ENCODE data around the gene KRT13. TPM values are rescaled to one million over a fixed set of nuclear protein-coding genes. Genes with fewer than 3 reads are reported as not detected.

KRT13 gene
- total and polyA plus RNA-seq, 12 donors = 0.54 to 20.0 (median 3.5) TPM; not detected in 7

DNA sequence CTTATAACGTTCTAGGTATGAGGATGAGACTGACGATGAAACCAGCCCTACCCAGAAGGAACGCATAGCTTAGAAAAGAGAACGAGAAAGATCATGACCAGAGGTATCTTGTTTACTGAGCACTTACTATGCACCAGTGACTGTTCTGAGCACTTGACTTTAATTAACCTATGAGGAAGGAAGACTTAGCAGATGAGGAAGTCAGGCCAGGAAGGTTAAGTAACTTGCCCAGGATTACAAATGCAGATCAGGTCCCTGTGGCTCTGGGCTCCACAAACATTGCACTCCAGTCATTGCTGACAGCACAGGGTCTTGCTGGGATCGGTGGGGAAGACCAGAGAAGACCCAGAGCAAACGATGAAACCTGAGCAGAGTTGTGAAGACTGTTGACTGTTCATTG is 7.1 kb downstream of the KRT13 start:
- intact Hi-C loops (cut with DNase I) = no loop called here
- H3K27me3 ChIP-seq = no peaks in the 10 kb centered on the region
- no peak overlapping the region for H3K4me3 ChIP-seq
- no peaks in the 10 kb centered on the region for H3K9me3 ChIP-seq (replicated peaks in 1 of 3)
- 60 to 71% (median 66%) methylated on average over 6 of the region's 6 CpGs for WGBS, 4 donors
- no peak for TF ChIP-seq POLR2A (IDR thresholded peaks at IDR 0.05)
- TF ChIP-seq, protein P1, sequence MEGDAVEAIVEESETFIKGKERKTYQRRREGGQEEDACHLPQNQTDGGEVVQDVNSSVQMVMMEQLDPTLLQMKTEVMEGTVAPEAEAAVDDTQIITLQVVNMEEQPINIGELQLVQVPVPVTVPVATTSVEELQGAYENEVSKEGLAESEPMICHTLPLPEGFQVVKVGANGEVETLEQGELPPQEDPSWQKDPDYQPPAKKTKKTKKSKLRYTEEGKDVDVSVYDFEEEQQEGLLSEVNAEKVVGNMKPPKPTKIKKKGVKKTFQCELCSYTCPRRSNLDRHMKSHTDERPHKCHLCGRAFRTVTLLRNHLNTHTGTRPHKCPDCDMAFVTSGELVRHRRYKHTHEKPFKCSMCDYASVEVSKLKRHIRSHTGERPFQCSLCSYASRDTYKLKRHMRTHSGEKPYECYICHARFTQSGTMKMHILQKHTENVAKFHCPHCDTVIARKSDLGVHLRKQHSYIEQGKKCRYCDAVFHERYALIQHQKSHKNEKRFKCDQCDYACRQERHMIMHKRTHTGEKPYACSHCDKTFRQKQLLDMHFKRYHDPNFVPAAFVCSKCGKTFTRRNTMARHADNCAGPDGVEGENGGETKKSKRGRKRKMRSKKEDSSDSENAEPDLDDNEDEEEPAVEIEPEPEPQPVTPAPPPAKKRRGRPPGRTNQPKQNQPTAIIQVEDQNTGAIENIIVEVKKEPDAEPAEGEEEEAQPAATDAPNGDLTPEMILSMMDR (IDR thresholded peaks at IDR 0.05) = no peak
- no peak for DNase-seq
- H3K4me1 ChIP-seq (replicated peaks in 1 of 2) = no peaks in the 10 kb centered on the region
- no peak overlapping the region for H3K27ac ChIP-seq
- no peaks in the 10 kb centered on the region for H3K36me3 ChIP-seq (replicated peaks in 1 of 2)

DNA sequence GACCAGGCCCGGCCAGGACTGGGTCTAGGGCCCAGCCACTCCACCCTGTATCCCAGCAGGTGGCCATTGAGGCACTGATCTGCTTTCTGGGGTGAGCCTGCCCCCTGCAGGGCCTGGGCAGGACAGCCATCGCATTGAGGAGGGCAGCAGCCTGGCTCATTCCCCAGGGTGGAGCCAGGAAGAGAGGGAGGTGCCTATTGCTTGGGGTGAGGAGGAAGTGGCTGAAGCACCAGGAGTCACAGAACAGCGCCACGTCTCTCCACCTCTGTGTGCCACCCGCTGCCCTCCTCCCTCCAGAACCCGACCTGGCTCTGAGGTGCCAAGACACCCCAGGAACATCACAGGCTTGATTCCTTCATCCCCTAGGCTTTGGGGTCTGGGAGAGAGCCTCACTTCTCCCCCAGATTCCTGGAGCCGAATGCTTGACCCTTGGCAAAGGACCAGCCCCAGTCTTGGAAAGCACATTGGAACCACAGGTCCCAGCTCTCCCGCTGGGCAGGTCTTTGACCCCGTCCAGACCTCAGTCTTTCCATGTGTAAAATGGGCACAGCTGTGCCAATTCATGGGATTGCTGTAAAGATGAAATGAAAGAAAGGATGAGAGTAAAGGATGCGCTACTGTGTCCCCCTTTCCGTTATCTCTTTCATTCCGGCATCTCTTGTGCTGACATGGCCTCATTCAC is 8.5 kb downstream of the KRT13 start:
- WGBS, 4 donors = 58 to 84% (median 64%) methylated on average over 8 to 12 of the region's 12 CpGs
- peak; percentile 49 to 78 (median 68) for DNase-seq
- Histone ChIP-seq H3K9me3 (replicated peaks in 1 of 3) (no peaks in the 10 kb centered on the region), H3K27ac (no peak overlapping the region), H3K36me3 (replicated peaks in 1 of 2) (no peaks in the 10 kb centered on the region), H3K27me3 (no peaks in the 10 kb centered on the region), H3K4me3 (no peak overlapping the region), H3K4me1 (replicated peaks in 1 of 2) (peaks cover 0 to 6% of the 10 kb centered on the region in 2 donors)
- intact Hi-C loops (cut with DNase I) = no loop called here
- TF ChIP-seq, protein P1 (IDR thresholded peaks at IDR 0.05) = peak; percentile 29 to 76 (median 57)
- no peak for TF ChIP-seq POLR2A (IDR thresholded peaks at IDR 0.05)

DNA sequence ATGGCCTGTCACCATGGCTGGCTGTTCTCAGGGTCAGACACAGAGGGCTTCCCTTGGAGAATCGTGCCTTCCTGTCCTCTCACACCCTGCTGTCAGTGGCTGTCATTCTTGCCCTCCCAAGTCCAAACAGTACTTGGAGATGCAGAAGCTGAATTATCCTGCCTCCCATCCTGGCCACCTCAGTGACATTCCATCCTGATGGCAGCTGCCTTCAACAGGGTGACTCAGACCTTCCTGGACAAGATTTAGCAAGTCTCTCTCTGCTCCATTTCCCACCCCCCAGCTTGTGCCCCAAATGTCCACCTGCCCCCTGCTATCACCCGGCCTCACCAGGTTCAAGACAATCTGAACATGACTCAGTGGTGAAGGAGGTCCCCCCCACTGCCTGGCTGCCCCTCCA is 10.9 kb downstream of the KRT13 start:
- Histone ChIP-seq H3K4me3 (no peak overlapping the region), H3K4me1 (replicated peaks in 1 of 2) (peaks cover 0 to 6% of the 10 kb centered on the region in 2 donors), H3K27me3 (no peaks in the 10 kb centered on the region), H3K36me3 (replicated peaks in 1 of 2) (no peaks in the 10 kb centered on the region), H3K9me3 (replicated peaks in 1 of 3) (no peaks in the 10 kb centered on the region), H3K27ac (no peak overlapping the region)
- intact Hi-C loops (cut with DNase I) = no loop called here
- no peak for DNase-seq
- 8 to 61% (median 57%) methylated on average over 1 to 2 of the region's 2 CpGs for WGBS, 4 donors
- TF ChIP-seq, protein P1 (IDR thresholded peaks at IDR 0.05) = no peak
- no peak for TF ChIP-seq POLR2A (IDR thresholded peaks at IDR 0.05)

DNA sequence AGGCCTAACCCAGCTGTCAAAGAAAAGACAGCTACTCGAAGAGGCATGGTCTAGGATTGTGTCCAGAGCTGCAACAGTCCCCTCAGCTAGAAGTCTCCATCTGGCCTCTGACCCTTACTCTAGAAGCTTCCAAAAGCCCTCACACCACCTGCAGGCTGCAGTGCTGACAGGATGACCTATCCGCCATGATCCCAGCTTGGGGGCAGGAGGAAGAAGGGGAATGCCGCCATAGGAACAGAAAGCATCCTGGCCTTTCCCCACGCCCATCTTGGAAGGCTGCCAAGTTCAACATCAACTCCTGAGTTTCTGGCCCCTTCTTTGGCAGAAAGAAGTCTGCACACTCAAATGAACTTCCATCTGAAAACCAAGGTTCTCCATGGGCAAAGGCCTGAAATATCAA is 12.6 kb downstream of the KRT13 start:
- H3K27ac ChIP-seq = peak overlapping the region in 2 of 5 donors; percentile 65 to 70

More for the DNA sequence above, 12.6 kb downstream of the KRT13 start:
- Histone ChIP-seq H3K4me1 (replicated peaks in 1 of 2) (peaks cover 0 to 6% of the 10 kb centered on the region in 2 donors), H3K36me3 (replicated peaks in 1 of 2) (no peaks in the 10 kb centered on the region), H3K4me3 (no peak overlapping the region), H3K27me3 (no peaks in the 10 kb centered on the region), H3K9me3 (replicated peaks in 1 of 3) (no peaks in the 10 kb centered on the region)
- WGBS, 4 donors = 12 to 36% (median 28%) methylated on average over 3 to 4 of the region's 4 CpGs
- intact Hi-C loops (cut with DNase I) = no loop called here
- TF ChIP-seq, protein P1 (IDR thresholded peaks at IDR 0.05) = no peak
- TF ChIP-seq POLR2A (IDR thresholded peaks at IDR 0.05) = no peak
- peak in 4 of 7 donors; percentile 29 to 39 (median 34) for DNase-seq
